ENCODE data around the gene RAB11FIP4. TPM values are rescaled to one million over a fixed set of nuclear protein-coding genes. Genes with fewer than 3 reads are reported as not detected.

RAB11FIP4 gene
- total and polyA plus RNA-seq, 12 donors: 0.48 to 3.8 (median 2.3) TPM

DNA sequence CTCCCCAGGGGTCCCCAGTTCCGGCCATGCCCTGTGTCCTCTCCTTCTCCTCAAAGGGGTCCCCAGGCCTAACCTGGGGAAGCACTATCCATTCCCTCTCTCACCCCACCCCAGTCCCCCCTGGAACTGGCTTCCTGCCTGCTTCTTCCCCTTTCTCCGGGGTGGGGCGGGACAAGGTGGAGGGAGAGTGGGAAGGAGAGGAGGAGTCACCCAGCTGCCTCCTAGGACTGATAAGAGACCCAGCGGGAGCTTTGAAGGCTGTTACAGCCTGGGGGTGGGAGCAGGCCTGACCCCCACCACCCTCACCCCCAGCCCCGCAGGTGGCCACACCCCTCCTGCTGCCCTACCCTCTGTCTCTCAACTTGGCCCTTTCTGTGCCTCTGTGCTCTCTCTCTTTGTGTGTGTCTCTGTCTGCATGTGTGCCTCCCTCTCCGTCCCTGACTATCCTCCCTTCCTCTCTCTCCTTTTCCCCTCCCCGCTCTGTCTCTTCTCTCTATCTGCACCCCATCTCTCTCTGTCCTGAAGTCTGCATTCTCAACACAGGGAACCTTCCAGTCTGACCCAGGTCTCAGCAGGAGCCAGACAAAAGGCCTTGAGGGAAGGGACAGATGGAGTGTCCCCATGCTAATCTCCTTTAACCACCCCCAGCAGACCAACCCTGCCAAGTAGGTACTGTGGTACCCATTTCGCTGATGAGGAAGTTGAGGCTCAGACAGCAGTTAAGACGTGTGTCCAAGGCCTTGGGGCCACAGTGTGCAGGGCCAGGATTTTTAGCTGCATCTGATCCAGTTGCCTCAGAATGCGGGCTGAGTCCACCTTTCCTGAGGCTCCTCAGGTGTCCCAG lies 66.1 kb downstream of the RAB11FIP4 start:
- H3K4me3 ChIP-seq: no peak overlapping the region
- H3K27me3 ChIP-seq: no peaks in the 10 kb centered on the region
- no peaks in the 10 kb centered on the region for H3K4me1 ChIP-seq (replicated peaks in 1 of 2)
- intact Hi-C loops (cut with DNase I): no loop called here
- 62 to 81% (median 72%) methylated on average over 7 to 10 of the region's 10 CpGs for WGBS, 4 donors
- H3K36me3 ChIP-seq (replicated peaks in 1 of 2): no peaks in the 10 kb centered on the region
- no peak for TF ChIP-seq POLR2A (IDR thresholded peaks at IDR 0.05)
- TF ChIP-seq, protein P1, sequence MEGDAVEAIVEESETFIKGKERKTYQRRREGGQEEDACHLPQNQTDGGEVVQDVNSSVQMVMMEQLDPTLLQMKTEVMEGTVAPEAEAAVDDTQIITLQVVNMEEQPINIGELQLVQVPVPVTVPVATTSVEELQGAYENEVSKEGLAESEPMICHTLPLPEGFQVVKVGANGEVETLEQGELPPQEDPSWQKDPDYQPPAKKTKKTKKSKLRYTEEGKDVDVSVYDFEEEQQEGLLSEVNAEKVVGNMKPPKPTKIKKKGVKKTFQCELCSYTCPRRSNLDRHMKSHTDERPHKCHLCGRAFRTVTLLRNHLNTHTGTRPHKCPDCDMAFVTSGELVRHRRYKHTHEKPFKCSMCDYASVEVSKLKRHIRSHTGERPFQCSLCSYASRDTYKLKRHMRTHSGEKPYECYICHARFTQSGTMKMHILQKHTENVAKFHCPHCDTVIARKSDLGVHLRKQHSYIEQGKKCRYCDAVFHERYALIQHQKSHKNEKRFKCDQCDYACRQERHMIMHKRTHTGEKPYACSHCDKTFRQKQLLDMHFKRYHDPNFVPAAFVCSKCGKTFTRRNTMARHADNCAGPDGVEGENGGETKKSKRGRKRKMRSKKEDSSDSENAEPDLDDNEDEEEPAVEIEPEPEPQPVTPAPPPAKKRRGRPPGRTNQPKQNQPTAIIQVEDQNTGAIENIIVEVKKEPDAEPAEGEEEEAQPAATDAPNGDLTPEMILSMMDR (IDR thresholded peaks at IDR 0.05): no peak
- no peaks in the 10 kb centered on the region for H3K9me3 ChIP-seq (replicated peaks in 1 of 3)
- no peak for DNase-seq
- no peak overlapping the region for H3K27ac ChIP-seq

DNA sequence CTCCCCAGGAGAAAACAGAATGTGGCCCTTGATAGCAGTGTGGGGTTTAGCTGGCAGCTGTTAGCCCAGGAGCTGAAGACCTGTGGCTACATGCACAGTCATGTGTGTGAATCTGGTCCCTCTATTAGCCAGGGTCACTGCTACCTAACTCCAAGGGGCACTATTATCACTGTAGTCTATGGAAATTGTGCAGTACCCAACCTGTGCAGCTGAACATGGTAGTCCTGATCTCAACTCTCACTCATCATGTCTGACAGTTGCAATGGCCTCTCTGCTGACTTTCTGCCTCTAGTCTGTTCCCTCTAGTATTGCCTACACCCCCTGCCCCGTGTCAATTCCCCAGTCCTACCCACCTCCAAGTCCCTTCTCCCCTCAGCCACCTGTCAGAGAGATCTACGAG lies 67.4 kb downstream of the RAB11FIP4 start:
- 64 to 75% (median 69%) methylated on average over 2 of the region's 2 CpGs for WGBS, 4 donors
- Histone ChIP-seq H3K9me3 (replicated peaks in 1 of 3) (no peaks in the 10 kb centered on the region), H3K27me3 (no peaks in the 10 kb centered on the region), H3K4me1 (replicated peaks in 1 of 2) (no peaks in the 10 kb centered on the region), H3K27ac (no peak overlapping the region), H3K36me3 (replicated peaks in 1 of 2) (no peaks in the 10 kb centered on the region), H3K4me3 (no peak overlapping the region)
- intact Hi-C loops (cut with DNase I): no loop called here
- no peak for DNase-seq
- TF ChIP-seq, protein P1 (IDR thresholded peaks at IDR 0.05): no peak
- no peak for TF ChIP-seq POLR2A (IDR thresholded peaks at IDR 0.05)

DNA sequence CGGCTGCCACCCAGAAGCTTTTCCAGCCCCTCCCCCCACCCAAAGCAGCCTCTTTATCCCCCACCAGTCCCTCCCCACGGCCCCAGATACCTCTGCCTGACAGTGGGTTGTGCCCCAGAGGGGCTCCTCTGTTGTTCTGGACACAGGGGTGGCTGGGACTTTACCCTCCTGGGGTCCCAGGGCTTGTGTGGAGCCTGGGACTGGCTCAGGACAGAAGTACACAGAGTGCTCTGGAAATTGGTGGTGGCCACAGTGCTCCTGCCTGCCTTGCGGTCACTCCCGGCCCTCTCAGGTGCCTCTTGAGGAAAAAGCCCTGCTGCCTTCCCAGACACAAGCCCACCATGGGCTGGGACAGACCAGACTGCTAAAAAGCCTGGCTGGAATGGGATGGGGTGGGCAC lies 68.2 kb downstream of the RAB11FIP4 start:
- Histone ChIP-seq H3K27ac (no peak overlapping the region), H3K9me3 (replicated peaks in 1 of 3) (no peaks in the 10 kb centered on the region), H3K36me3 (replicated peaks in 1 of 2) (no peaks in the 10 kb centered on the region), H3K27me3 (no peaks in the 10 kb centered on the region), H3K4me1 (replicated peaks in 1 of 2) (no peaks in the 10 kb centered on the region), H3K4me3 (no peak overlapping the region)
- intact Hi-C loops (cut with DNase I): no loop called here
- WGBS, 4 donors: 52 to 76% (median 68%) methylated on average over 3 to 4 of the region's 4 CpGs
- DNase-seq: no peak
- no peak for TF ChIP-seq POLR2A (IDR thresholded peaks at IDR 0.05)
- TF ChIP-seq, protein P1 (IDR thresholded peaks at IDR 0.05): no peak

DNA sequence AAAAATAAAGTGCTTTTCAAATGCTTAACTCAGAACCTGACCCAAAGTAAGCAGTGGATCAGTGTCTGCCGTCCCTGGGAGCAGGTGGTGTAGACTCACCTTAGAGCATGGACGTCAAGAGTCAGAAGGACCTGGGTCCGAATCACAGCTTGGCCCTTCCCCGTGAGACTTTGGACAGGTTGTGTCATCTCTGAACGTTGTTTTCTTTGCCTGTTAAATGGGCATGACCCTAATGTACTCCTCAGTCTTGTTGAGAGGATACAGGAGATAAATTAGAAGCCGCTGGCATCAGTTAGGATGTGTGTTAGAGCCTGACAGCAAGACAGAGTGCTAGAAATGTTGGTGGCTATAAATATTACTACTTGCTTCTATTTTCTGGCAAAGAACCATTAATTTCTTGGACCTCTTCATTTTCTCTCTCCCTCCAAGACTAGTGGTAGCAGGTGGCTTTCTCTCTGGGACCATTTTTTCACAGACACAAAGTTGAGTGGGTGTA lies 68.8 kb downstream of the RAB11FIP4 start:
- no peaks in the 10 kb centered on the region for H3K4me1 ChIP-seq (replicated peaks in 1 of 2)
- intact Hi-C loops (cut with DNase I): no loop called here
- WGBS, 4 donors: 49 to 65% (median 60%) methylated on average over 6 of the region's 6 CpGs

More for the DNA sequence above, 68.8 kb downstream of the RAB11FIP4 start:
- TF ChIP-seq, protein P1 (IDR thresholded peaks at IDR 0.05): no peak
- Histone ChIP-seq H3K36me3 (replicated peaks in 1 of 2) (no peaks in the 10 kb centered on the region), H3K9me3 (replicated peaks in 1 of 3) (no peaks in the 10 kb centered on the region), H3K27me3 (no peaks in the 10 kb centered on the region), H3K4me3 (no peak overlapping the region), H3K27ac (no peak overlapping the region)
- DNase-seq: no peak
